Limb (tissue), 2 donors: ENCODE data around the gene PRSS21.

ENCODE experiments used
- DNase-seq, 2 donors: peaks; one replicate each; pipeline ENCODE4 v3.0.0-alpha.2; 2016; ENCODE audit errors: extremely low spot score in 2 of 2

Gene PRSS21

GRCh38 chr16:2804728-2805127, 12.3 kb upstream of the PRSS21 start:
- no peak for DNase-seq

GRCh38 chr16:2806286-2806685, 10.8 kb upstream of the PRSS21 start:
- DNase-seq: no peak

- DNase-seq: no peak
These were observed 8.9 kb upstream of the PRSS21 start for GRCh38 chr16:2808181-2808580.

GRCh38 chr16:2809149-2809760, 7.8 kb upstream of the PRSS21 start:
- no peak for DNase-seq

- DNase-seq: no peak
These were observed 6.4 kb upstream of the PRSS21 start for GRCh38 chr16:2810651-2811050.

- no peak for DNase-seq
These were observed 5.2 kb upstream of the PRSS21 start for GRCh38 chr16:2811703-2812471.

- DNase-seq: no peak
These were observed 3.2 kb upstream of the PRSS21 start for GRCh38 chr16:2813771-2814221.

- DNase-seq: no peak
These were observed 2.3 kb upstream of the PRSS21 start for GRCh38 chr16:2814551-2815298.

GRCh38 chr16:2815299-2815771, 1.7 kb upstream of the PRSS21 start:
- no peak for DNase-seq

GRCh38 chr16:2817340-2818271, 569 bp downstream of the PRSS21 start:
- no peak for DNase-seq

- DNase-seq: no peak
These were observed 1.3 kb downstream of the PRSS21 start for GRCh38 chr16:2818272-2818876.

- DNase-seq: peak in 1 of 2 donors; percentile 10
These were observed 2.3 kb downstream of the PRSS21 start for GRCh38 chr16:2819179-2819938.

GRCh38 chr16:2819939-2820835, 3.1 kb downstream of the PRSS21 start:
- DNase-seq: peak in 1 of 2 donors; percentile 13

- peak in 1 of 2 donors; percentile 12 for DNase-seq
These were observed 3.9 kb downstream of the PRSS21 start for GRCh38 chr16:2820836-2821486.

GRCh38 chr16:2821487-2822157, 4.6 kb downstream of the PRSS21 start:
- DNase-seq: peak in 1 of 2 donors; percentile 7

- no peak for DNase-seq
These were observed 5.1 kb downstream of the PRSS21 start for GRCh38 chr16:2822158-2822495.

GRCh38 chr16:2822496-2822895, 5.5 kb downstream of the PRSS21 start:
- DNase-seq: no peak

- no peak for DNase-seq
These were observed 7.6 kb downstream of the PRSS21 start for GRCh38 chr16:2824626-2825025.
